ENCODE measurements around the gene ENDOV. TPM values are rescaled to one million over a fixed set of nuclear protein-coding genes. Genes with fewer than 3 reads are reported as not detected.

The ENDOV gene
- total and polyA plus RNA-seq, 2 of the 13 experiments (the other 11 are each of a cell fraction or from before 2014, with no cell fraction given), result 15.1 to 17.1 TPM

DNA sequence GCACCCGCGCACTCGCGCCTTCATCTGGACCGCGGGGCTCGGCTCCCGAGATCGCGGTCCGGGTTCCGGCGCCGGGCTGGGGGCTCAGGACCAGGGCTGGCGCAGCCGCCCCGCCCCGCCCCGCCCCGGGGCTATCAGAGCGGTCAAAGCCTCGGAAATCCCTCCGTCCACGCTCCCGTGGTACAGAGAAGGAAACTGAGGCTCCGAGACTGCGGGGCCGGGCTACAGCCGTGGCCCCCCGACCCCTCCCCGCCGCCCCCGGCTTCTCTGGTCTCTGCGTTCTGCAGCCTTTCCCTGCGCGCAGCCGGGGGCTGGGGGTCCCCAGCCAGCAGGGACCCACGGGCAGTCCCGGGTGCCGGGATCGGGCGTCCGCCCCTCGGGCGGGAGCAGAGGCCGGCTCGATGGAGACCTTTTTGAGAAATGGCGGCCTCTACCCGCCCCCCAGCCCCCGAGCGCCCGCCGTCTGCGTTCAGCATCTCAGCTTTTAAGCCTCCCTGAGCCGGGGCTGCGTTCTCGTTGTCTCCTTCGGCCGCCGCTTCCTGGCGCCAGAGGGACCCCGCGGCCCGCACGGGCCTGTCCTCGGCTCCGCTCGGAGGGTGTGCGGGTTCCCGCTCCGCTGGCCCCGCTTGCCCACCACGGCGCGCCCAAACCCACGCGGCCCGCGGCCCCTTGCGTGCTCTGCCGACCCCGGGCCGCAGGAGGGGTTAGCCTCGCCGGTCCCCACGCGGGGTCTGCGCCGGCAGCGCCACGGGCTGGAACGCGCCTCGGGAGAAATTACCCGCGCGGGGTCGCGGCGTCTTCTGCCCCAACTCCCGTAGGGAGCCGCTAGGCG, 62.9 kb downstream of the ENDOV start:
- no TSS peak for BruUV-seq (replicated peaks)
- peaks cover 61 to 97% of the 10 kb centered on the region in 2 experiments for H3K27me3 ChIP-seq (ENCODE audit: control insufficient read depth in 1 of 2, insufficient read depth in 2 of 2, low read length in 2 of 2)
- H3K4me1 ChIP-seq (ENCODE audit: insufficient read depth, low read length), result peaks cover 33% of the 10 kb centered on the region
- no peak overlapping the region for H2AFZ ChIP-seq (ENCODE audit: low read length)
- H4K20me1 ChIP-seq (ENCODE audit: insufficient read depth, low read length), result peaks cover 17% of the 10 kb centered on the region; the same call in 1 of the 2 replicates
- intact Hi-C loops (cut with micrococcal nuclease; ENCODE audit: unreplicated experiment), result loop anchor here (5.0 kb wide), 1 partner anchor 909 kb away; no protein-coding TSS in a partner anchor
- no peak overlapping the region for H3K27ac ChIP-seq (ENCODE audit: extremely low read length, insufficient read depth, low read length)
- no peaks in the 10 kb centered on the region for H3K36me3 ChIP-seq (replicated peaks in 1 of 2; ENCODE audit: control insufficient read depth in 1 of 2, insufficient read depth in 2 of 2, low read length in 2 of 2)
- in situ Hi-C loops (cut with HindIII; ENCODE audit: extremely low pct_ligation_motif_present, low pct_unique_long_range_greater_than_20kb), result no loop called here
- CTCF ChIA-PET (ENCODE audit: low intra/inter-chr PET ratio, low total read pairs), result interaction anchor here (3.5 kb wide), 1 partner anchor 97 kb away, joined by 25 read pairs; no protein-coding TSS in a partner anchor
- no peak overlapping the region for H3K9ac ChIP-seq (ENCODE audit: insufficient read depth, low read depth, low read length)
- peak overlapping the region; percentile 63 for H3K4me2 ChIP-seq (ENCODE audit: low read depth, low read length)
- H3K4me3 ChIP-seq (replicated peaks in 1 of 3; ENCODE audit: insufficient read depth in 1 of 3, low read depth in 2 of 3, low read length in 3 of 3), result peak overlapping the region in 1 of 3 experiments; percentile 55; a peak in 1 of 6 replicates
- POLR2A ChIA-PET, result interaction anchor here (0.7 kb wide), 1 partner anchor 23 kb away, joined by 3 read pairs; no protein-coding TSS in a partner anchor
- H3K79me2 ChIP-seq (ENCODE audit: insufficient read depth, low read length), result no peaks in the 10 kb centered on the region
- no peaks in the 10 kb centered on the region for H3K9me3 ChIP-seq (ENCODE audit: low read length)
- DNase-seq (ENCODE audit: low spot score) (no peak), ATAC-seq (peak; percentile 74), FAIRE-seq (no peak)
- WGBS (ENCODE audit: low lambda C conversion rate), result 3% methylated on average over 34 of the region's 103 CpGs
- TF ChIP-seq ZNF607 (CRISPR knock-in tag; IDR thresholded peaks at IDR 0.05; ENCODE audit: borderline replicate concordance) (0 out of 2 replicates have a peak, but pooled peaks have one; percentile 49), SMARCC2 (IDR thresholded peaks at IDR 0.05) (no peak), RXRB (CRISPR knock-in tag; IDR thresholded peaks at IDR 0.05; ENCODE audit: borderline replicate concordance) (no peak), U2AF1 (optimal IDR thresholded peaks at IDR 0.05; ENCODE audit: low read depth, low read length) (no peak), TSC22D2 (CRISPR knock-in tag; IDR thresholded peaks at IDR 0.05; ENCODE audit: borderline replicate concordance) (0 out of 2 replicates have a peak, but pooled peaks have one; percentile 25), MAFG (CRISPR knock-in tag; IDR thresholded peaks at IDR 0.05) (no peak), BCL6 (CRISPR knock-in tag; IDR thresholded peaks at IDR 0.05) (peak; percentile 71), ZNF569 (CRISPR knock-in tag; IDR thresholded peaks at IDR 0.05; ENCODE audit: borderline replicate concordance) (no peak), MYNN (CRISPR knock-in tag; IDR thresholded peaks at IDR 0.05; ENCODE audit: low read depth) (no peak), KMT2B (CRISPR knock-in tag; IDR thresholded peaks at IDR 0.05) (no peak), ZBTB38 (CRISPR knock-in tag; IDR thresholded peaks at IDR 0.05) (peak; percentile 67; the same call in 1 of the 2 replicates), ZNF33A (CRISPR knock-in tag; IDR thresholded peaks at IDR 0.05; ENCODE audit: borderline replicate concordance) (no peak), ZFY (CRISPR knock-in tag; IDR thresholded peaks at IDR 0.05) (0 out of 2 replicates have a peak, but pooled peaks have one; percentile 43), XBP1 (CRISPR knock-in tag; IDR thresholded peaks at IDR 0.05) (no peak), ZSCAN25 (CRISPR knock-in tag; IDR thresholded peaks at IDR 0.05) (no peak), MTF1 (CRISPR knock-in tag; IDR thresholded peaks at IDR 0.05) (no peak), MAZ (IDR thresholded peaks at IDR 0.05; ENCODE audit: borderline replicate concordance, low read depth, low read length) (no peak), MAZ (CRISPR knock-in tag; IDR thresholded peaks at IDR 0.05; ENCODE audit: low read depth) (no peak), HNRNPK (IDR thresholded peaks at IDR 0.05; ENCODE audit: low read depth, low read length, poor library complexity, severe bottlenecking) (no peak), DMAP1 (CRISPR knock-in tag; IDR thresholded peaks at IDR 0.05) (no peak), GLI4 (CRISPR knock-in tag; IDR thresholded peaks at IDR 0.05; ENCODE audit: borderline replicate concordance) (no peak)
- TF ChIP-seq, protein P1, sequence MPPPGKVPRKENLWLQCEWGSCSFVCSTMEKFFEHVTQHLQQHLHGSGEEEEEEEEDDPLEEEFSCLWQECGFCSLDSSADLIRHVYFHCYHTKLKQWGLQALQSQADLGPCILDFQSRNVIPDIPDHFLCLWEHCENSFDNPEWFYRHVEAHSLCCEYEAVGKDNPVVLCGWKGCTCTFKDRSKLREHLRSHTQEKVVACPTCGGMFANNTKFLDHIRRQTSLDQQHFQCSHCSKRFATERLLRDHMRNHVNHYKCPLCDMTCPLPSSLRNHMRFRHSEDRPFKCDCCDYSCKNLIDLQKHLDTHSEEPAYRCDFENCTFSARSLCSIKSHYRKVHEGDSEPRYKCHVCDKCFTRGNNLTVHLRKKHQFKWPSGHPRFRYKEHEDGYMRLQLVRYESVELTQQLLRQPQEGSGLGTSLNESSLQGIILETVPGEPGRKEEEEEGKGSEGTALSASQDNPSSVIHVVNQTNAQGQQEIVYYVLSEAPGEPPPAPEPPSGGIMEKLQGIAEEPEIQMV (CRISPR knock-in tag; IDR thresholded peaks at IDR 0.05; ENCODE audit: low read depth), result 0 out of 2 replicates have a peak, but pooled peaks have one; percentile 5
- TF ChIP-seq, protein P2, sequence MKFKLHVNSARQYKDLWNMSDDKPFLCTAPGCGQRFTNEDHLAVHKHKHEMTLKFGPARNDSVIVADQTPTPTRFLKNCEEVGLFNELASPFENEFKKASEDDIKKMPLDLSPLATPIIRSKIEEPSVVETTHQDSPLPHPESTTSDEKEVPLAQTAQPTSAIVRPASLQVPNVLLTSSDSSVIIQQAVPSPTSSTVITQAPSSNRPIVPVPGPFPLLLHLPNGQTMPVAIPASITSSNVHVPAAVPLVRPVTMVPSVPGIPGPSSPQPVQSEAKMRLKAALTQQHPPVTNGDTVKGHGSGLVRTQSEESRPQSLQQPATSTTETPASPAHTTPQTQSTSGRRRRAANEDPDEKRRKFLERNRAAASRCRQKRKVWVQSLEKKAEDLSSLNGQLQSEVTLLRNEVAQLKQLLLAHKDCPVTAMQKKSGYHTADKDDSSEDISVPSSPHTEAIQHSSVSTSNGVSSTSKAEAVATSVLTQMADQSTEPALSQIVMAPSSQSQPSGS (CRISPR knock-in tag; IDR thresholded peaks at IDR 0.05), result no peak
